HAP-1 (cell line): Measurements from ENCODE around the gene CPEB1.
"Not testable (repeated sequence)": the region's sequence is repeated elsewhere in the genome, so short reads cannot be mapped to it uniquely, and the experiment has no call there.

ENCODE experiments used
- DNase-seq, 2 experiments: peaks; one replicate each; pipeline ENCODE4 v3.0.0-alpha.2; 2016 to 2020; ENCODE audit warnings: low spot score in 2 of 2
- H3K27me3 ChIP-seq: fragments of 250-450 bp; sonication (Bioruptor Pico); 2 replicates; pipeline ENCODE4 v1.5.1; 2020; ENCODE audit warnings: low read depth, mild to moderate bottlenecking, moderate library complexity
- H3K36me3 ChIP-seq: fragments of 250-450 bp; sonication (Bioruptor Pico); replicated peaks from 2 replicates; pipeline ENCODE4 v1.5.1; 2020; ENCODE audit warnings: mild to moderate bottlenecking
- H3K4me1 ChIP-seq: fragments of 250-450 bp; sonication (Bioruptor Pico); 2 replicates; pipeline ENCODE4 v1.5.1; 2020; ENCODE audit warnings: mild to moderate bottlenecking
- H3K4me3 ChIP-seq: fragments of 250-450 bp; sonication (Bioruptor Pico); 2 replicates; pipeline ENCODE4 v1.5.1; 2020; ENCODE audit warnings: mild to moderate bottlenecking, moderate library complexity
- H3K9me3 ChIP-seq: fragments of 250-450 bp; sonication (Bioruptor Pico); 2 replicates; pipeline ENCODE4 v1.5.1; 2020; ENCODE audit warnings: mild to moderate bottlenecking, moderate library complexity
- in situ Hi-C: fragments of 300-500 bp; cut with MboI; formaldehyde crosslinking; loops from 3 replicates; pipeline ENCODE4 v1.14.3; 2020; ENCODE audit warnings: low sequenced_read_pairs, inconsistent platforms, mixed read lengths

Gene CPEB1

DNA sequence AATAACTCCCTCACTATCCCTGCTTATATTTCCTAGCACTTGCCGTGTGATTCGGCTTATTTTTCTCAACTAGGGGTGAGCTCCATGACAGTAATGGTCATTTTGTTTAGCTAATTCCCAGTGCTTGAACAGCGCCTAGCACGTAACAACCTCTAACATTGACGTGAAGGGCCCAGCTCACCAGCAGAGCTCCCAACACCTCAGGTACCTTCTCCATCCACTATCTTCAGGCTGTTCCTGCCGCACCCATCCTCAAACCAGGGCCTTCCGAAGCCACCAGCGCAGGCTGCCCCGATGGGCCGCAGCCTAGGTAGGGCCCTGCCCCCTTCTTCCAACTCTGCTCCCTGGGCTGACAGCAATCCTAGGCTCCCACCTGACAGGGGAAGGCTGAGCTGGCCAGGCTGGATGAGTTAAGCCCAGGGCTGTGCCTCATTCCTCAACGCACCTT, 106.2 kb downstream of the CPEB1 start:
- in situ Hi-C loops: loop anchor here (25.0 kb wide), 1 partner anchor 154 kb away; no protein-coding TSS in a partner anchor
- H3K4me1 ChIP-seq: peaks cover 11% of the 10 kb centered on the region
- H3K9me3 ChIP-seq: no peaks in the 10 kb centered on the region
- H3K27me3 ChIP-seq: no peaks in the 10 kb centered on the region
- H3K36me3 ChIP-seq: peaks cover 42% of the 10 kb centered on the region
- peak overlapping the region; percentile 97 for H3K4me3 ChIP-seq
- peak in 1 of 2 experiments; percentile 47 for DNase-seq

DNA sequence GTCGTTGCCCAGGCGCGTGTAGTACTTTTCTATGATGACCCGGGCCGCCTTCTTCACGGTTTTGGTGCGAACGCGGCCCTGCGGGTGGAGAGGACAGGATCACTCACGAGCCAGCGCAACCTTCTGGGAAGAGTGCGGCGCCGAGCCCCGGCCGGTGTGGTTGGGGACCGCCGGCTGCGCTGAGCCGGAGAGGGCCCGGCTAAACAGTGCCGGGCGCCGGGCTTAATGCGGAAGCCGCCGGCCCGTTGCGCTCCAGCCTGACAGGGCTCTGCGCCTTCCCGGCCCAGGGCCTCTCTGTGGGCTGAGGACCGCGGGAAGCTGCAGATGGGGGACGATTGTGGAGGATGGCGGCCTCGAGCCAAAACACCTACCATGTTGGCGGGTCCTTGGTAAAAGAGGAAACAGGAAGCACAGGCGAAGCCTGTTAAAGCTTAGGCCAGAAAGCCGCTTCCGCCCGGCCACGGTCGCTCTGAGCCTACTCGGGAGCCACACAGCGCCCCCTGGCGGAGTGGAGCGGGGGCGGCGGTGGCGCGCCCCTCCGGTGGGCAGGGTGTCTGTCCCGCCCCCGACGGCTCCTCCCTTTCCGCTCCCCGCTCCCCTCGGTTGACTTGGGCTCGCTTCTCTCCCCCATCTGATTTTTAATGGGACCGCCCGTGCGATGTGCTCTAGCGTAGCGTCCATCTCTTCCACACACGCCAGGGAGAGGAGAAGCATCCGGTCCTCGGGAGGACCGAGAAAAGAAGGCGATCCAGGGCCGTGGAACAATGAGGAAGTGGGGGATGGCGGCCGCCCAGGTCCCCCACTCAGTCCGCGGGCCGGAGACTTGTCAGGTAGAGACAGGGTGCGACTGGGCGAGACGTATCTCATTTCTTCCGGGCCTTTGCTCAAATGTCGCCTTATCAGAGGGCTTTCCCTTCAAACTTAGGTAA, 106.8 kb downstream of the CPEB1 start, which contains the start of gene RPS17:
RPS17 (minus strand) TSS at position 403 of the 929 bp plus-strand sequence; CDS start at position 374, 29 bp downstream.
- DNase-seq: peak; percentile 99 to 100
- in situ Hi-C loops: loop anchor here (25.0 kb wide), 1 partner anchor 153 kb away; no protein-coding TSS in a partner anchor
- H3K36me3 ChIP-seq: peaks cover 49% of the 10 kb centered on the region

DNA sequence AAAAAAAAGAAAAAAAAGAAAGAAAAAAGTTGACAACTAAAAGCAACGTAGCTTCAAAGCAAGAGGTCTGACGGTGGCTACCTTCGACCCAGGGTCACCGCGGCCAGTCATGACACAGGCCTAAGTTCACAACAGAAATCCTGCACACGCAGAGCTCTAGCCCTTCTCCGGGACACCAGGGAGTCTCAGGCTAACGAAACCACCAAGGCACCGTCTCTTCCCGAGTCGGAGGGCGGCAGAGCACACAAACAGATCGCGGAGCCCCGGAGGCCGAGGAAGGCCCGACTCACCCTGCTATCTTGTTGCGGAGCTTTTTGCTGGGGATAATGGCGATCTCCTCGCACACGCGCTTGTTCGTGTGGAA, 107.5 kb downstream of the CPEB1 start:
- H3K36me3 ChIP-seq: peaks cover 53% of the 10 kb centered on the region
- H3K9me3 ChIP-seq: no peaks in the 10 kb centered on the region
- peaks cover 11% of the 10 kb centered on the region for H3K4me1 ChIP-seq
- peak overlapping the region; percentile 97 for H3K4me3 ChIP-seq
- H3K27me3 ChIP-seq: no peaks in the 10 kb centered on the region
- DNase-seq: peak in 1 of 2 experiments; percentile 54
- in situ Hi-C loops: loop anchor here (10.0 to 25.0 kb wide), 2 partner anchors 152 to 465 kb away; no protein-coding TSS in a partner anchor

More for the DNA sequence above, 106.8 kb downstream of the CPEB1 start, which contains the start of gene RPS17:
- no peaks in the 10 kb centered on the region for H3K27me3 ChIP-seq
- peak within 1 kb of the TSS; percentile 97 for H3K4me3 ChIP-seq
- peaks cover 11% of the 10 kb centered on the region for H3K4me1 ChIP-seq
- no peaks in the 10 kb centered on the region for H3K9me3 ChIP-seq

DNA sequence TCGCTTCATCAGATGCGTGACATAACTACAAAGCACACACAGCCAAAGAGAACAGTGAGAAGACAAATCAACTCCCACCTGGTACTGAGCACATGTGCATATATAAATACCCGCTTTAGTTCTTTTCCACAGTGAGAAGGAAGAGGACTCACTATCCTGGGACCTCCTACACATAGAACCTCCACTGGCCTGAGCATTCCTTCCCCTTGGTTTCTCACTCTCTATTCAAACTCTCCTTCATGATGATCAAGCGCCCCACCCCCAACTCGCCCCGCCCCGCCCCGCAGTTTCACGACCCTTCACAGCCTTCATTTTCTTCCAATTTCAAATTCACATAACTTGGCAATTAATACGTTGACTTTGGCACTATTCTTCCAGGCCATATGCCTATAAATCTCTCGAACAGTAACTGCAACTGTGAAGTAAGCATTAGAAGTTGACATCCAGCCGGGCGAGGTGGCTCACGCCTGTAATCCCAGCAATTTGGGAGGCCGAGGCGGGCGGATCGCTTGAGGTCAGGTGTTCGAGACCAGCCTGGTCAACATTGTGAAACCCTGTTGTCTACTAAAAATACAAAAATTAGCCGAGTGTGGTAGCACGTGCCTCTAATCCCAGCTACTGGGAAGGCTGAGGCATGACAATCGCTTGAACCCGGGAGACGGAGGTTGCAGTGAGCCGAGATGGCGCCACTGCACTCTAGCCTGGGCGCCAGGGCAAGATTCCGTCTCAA, 108.0 kb downstream of the CPEB1 start:
- Histone ChIP-seq H3K36me3 (peaks cover 59% of the 10 kb centered on the region), H3K9me3 (no peaks in the 10 kb centered on the region), H3K4me1 (peaks cover 11% of the 10 kb centered on the region), H3K27me3 (no peaks in the 10 kb centered on the region), H3K4me3 (peak overlapping the region; percentile 97)
- DNase-seq: peak; percentile 55 to 70
- in situ Hi-C loops: loop anchor here (10.0 to 25.0 kb wide), 2 partner anchors 152 to 466 kb away; no protein-coding TSS in a partner anchor

DNA sequence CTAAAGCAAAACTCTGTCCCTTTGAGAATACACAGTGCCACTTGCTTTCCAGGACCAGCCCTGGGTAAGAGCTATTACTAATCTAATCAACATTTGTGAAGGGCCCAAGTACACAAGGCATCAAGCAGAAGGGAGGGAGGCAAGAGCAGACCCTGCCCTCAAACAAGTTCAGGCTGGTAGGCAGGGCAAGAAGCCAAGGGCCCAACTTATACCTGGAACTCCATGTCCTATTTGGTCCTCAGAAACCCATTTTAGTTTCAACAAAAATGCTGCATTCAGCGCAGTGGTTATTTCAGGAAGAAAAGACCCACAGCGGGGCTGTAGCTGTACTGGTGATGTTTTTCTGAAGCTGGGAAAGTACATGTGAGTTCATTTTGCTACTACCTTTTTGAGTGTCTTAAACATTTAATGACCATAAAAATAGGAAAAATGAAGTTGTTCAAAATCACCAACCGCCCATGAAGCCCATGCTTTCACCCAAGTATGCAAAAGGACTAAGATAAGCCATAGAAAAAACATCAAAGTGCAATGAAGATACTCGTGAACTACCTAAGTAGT, 109.7 kb downstream of the CPEB1 start:
- Histone ChIP-seq H3K9me3 (no peaks in the 10 kb centered on the region), H3K27me3 (no peaks in the 10 kb centered on the region), H3K4me3 (peak overlapping the region; percentile 97; the same call in 1 of the 2 replicates), H3K36me3 (peaks cover 74% of the 10 kb centered on the region), H3K4me1 (peaks cover 11% of the 10 kb centered on the region)
- in situ Hi-C loops: loop anchor here (10.0 to 25.0 kb wide), 2 partner anchors 150 to 467 kb away; no protein-coding TSS in a partner anchor
- DNase-seq: peak in 1 of 2 experiments; percentile 29

DNA sequence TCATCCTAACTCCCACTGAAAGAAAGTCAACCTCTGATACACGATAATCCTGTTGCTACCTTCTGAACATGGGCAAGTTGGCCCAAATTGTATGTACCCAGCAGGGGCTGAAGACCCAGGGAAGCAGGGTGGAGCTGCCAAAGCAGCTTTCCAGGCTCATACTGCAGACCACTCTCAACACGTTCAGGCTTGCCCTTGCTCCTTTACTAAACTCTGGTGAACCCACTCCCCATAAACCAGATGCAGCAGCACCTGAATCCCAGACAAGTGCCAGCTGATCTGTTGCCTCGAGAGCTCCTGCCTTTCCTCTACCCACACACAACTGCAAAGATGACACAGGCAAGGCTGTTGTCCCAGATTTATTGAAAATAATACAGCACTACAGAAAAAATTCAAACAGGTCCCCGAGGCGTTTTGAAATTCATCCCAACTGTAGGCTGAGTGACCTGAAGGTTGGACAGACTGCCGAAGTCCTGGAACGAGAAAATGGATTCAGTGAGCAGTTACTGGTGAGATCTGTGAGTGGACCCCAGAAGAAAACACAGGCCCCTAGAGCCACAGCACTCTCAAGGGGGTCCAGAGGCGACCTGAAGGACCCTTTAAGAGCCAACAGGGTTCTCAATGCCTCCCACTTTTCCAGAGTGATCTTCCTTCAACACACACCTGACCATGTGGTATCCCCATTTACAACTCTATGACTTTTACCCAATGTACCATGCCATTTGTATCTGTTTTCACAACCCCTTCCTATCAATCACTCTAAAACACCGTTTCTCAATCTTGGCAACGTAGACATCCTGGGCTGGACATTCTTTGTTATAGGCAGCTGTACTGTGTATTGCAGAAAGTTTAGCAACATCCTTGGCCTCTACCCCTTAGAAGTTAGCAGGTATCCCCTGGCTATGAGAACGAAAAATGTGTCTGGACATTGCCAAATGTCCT, 110.5 kb downstream of the CPEB1 start:
- peak in 1 of 2 experiments; percentile 35 for DNase-seq
- Histone ChIP-seq H3K4me3 (no peak overlapping the region), H3K4me1 (peaks cover 11% of the 10 kb centered on the region), H3K36me3 (peaks cover 74% of the 10 kb centered on the region), H3K9me3 (no peaks in the 10 kb centered on the region), H3K27me3 (no peaks in the 10 kb centered on the region)
- in situ Hi-C loops: loop anchor here (10.0 to 25.0 kb wide), 2 partner anchors 149 to 468 kb away; no protein-coding TSS in a partner anchor

DNA sequence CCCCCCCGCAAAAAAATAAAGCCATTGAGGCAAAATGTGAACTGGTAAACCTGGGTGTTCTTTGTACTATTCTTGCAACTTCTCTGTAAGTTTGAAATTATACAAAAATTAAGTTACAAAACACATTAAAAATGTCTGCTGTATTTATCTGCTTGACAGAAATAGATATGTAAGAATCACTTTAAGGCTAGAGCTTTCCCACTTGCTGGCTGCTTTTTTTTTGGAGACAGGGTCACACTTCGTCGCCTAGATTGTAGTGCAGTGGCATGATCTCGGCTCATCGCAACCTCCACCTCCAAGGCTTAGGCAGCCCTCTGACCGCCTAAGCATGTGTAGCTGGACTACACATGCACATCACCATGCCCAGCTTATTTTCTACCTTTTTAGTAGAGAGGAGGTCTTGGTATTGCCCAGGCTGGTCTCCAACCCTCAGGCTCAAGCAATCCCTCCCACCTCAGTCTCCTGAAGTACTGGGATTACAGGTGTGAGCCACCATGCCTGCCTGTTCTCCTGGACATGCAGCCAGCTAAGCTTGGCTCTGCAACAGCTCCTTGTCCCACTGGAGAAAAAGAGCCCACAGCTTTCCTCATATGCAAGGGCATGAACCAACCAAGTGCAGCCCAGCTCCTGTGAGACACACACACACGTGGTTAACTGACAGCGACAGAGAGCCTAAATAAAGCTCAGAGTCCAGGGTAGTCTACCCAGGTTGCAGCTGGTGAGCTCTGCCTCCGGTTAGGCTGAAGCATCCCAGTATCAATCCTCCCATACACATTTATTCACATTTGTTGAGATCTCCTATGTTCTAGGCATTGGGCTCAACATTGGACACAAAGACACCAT, 111.4 kb downstream of the CPEB1 start:
- peak; percentile 36 to 54 for DNase-seq
- peaks cover 74% of the 10 kb centered on the region for H3K36me3 ChIP-seq
- no peak overlapping the region for H3K4me3 ChIP-seq
- in situ Hi-C loops: loop anchor here (10.0 to 25.0 kb wide), 2 partner anchors 148 to 469 kb away; no protein-coding TSS in a partner anchor
- peaks cover 14% of the 10 kb centered on the region for H3K4me1 ChIP-seq
- no peaks in the 10 kb centered on the region for H3K27me3 ChIP-seq
- H3K9me3 ChIP-seq: no peaks in the 10 kb centered on the region

DNA sequence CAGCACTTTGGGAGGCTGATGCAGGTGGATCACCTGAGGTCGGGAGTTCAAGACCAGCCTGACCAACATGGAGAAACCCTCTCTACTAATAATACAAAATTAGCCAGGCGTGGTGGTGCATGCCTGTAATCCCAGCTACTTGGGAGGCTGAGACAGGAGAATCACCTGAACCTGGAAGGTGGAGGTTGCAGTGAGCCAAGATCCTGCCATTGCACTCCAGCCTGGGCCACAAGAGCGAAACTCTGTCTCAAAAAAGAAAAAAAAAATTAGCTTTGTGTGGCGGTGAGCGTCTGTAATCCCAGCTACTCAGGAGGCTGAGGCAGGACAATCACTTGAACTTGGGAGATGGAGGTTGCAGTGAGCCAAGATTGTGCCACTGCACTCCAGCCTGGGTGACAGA, 112.0 kb downstream of the CPEB1 start:
- H3K4me3 ChIP-seq, H3K27me3 ChIP-seq, DNase-seq, H3K9me3 ChIP-seq: not testable (repeated sequence)
- peaks cover 16% of the 10 kb centered on the region for H3K4me1 ChIP-seq
- H3K36me3 ChIP-seq: peaks cover 74% of the 10 kb centered on the region
- in situ Hi-C loops: loop anchor here (10.0 to 25.0 kb wide), 2 partner anchors 148 to 470 kb away; no protein-coding TSS in a partner anchor

DNA sequence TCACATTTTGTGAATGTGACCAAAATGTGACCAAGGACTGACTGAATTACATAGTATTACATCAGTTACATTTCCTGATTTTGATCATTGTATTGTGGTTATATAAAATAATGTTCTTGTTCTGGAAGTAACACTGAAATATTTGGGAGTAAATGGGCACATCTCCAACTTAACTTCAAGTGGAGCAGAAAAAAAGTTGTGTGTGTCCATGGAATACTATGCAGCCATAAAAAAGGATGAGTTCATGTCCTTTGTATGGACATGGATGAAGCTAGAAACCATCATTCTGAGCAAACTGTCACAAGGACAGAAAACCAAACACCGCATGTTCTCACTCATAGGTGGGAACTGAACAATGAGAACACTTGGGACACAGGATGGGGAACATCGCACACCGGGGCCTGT, 112.7 kb downstream of the CPEB1 start:
- peaks cover 67% of the 10 kb centered on the region for H3K36me3 ChIP-seq
- not testable (repeated sequence) for DNase-seq, H3K27me3 ChIP-seq, H3K9me3 ChIP-seq, H3K4me3 ChIP-seq
- H3K4me1 ChIP-seq: peaks cover 16% of the 10 kb centered on the region
- in situ Hi-C loops: loop anchor here (10.0 to 25.0 kb wide), 2 partner anchors 147 to 470 kb away; no protein-coding TSS in a partner anchor

DNA sequence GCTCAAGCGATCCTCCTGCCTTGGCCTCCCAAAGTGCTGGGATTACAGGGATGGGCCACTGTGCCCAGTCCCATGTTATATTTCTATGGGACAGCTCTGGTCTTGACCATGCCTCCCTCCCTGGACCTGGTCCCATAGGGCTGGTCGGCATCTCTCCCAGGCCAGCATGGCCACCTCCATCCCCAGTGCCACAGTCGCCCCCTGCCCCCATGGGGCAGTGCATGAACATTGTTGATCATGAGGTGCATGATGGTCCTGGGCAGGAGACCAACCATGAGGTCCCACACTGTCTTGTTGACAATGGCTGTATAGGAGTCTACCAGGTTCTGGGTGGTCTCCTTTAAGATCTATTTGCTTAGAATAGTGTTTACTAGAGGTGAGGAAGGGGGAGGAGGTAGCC, 113.4 kb downstream of the CPEB1 start:
- no peak for DNase-seq
- Histone ChIP-seq H3K4me1 (peaks cover 15% of the 10 kb centered on the region), H3K9me3 (no peaks in the 10 kb centered on the region), H3K27me3 (no peaks in the 10 kb centered on the region), H3K36me3 (peaks cover 60% of the 10 kb centered on the region), H3K4me3 (no peak overlapping the region)
- in situ Hi-C loops: loop anchor here (10.0 to 25.0 kb wide), 2 partner anchors 146 to 471 kb away; no protein-coding TSS in a partner anchor

DNA sequence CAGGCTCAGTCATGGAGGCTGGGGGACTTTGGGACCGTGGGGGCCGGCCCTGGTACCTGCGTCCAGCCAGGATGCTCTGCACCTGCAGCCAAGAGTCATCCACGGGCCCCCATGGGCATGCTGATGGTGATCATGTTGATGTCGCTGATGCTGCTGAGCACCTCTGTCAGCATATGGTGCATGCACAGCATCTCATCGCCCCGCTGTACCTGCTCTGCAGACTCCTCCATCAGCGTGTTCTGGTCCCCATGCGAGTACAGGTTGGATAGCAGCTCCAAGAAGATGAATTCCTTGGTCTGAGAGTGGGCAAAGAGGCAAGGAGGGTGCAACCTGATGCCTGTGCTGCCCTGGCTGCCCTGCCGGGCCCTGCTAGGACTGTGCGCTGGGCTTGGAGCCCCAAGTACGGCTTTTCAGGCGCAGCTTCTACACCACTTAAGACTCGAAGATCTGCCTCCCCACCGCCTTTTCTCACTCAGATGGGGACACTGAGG, 114.1 kb downstream of the CPEB1 start:
- Histone ChIP-seq H3K27me3 (no peaks in the 10 kb centered on the region), H3K36me3 (peaks cover 53% of the 10 kb centered on the region), H3K4me1 (peaks cover 9% of the 10 kb centered on the region), H3K9me3 (no peaks in the 10 kb centered on the region), H3K4me3 (no peak overlapping the region)
- in situ Hi-C loops: loop anchor here (10.0 to 25.0 kb wide), 2 partner anchors 146 to 472 kb away; no protein-coding TSS in a partner anchor
- peak in 1 of 2 experiments; percentile 20 for DNase-seq
